ENCODE results near the gene NAALADL1. TPM values are rescaled to one million over a fixed set of nuclear protein-coding genes. Genes with fewer than 3 reads are reported as not detected.
A peak's percentile ranks its signal among the peaks of the same experiment; 100 is the strongest.
"Not testable (repeated sequence)": the region's sequence is repeated elsewhere in the genome, so short reads cannot be mapped to it uniquely, and the experiment has no call there.

NAALADL1 gene
- total RNA-seq, 1 donor from 2014 or later: 16.6 TPM

- Histone ChIP-seq H3K4me3 (ENCODE audit: low read depth, low read length) (no peak overlapping the region), H3K36me3 (ENCODE audit: control insufficient read depth, insufficient read depth, low read length) (no peaks in the 10 kb centered on the region), H3K27me3 (ENCODE audit: control insufficient read depth, insufficient read depth, low read length) (no peaks in the 10 kb centered on the region)
- DNase-seq (ENCODE audit: low read depth): peak; percentile 7
- TF ChIP-seq, protein P1, sequence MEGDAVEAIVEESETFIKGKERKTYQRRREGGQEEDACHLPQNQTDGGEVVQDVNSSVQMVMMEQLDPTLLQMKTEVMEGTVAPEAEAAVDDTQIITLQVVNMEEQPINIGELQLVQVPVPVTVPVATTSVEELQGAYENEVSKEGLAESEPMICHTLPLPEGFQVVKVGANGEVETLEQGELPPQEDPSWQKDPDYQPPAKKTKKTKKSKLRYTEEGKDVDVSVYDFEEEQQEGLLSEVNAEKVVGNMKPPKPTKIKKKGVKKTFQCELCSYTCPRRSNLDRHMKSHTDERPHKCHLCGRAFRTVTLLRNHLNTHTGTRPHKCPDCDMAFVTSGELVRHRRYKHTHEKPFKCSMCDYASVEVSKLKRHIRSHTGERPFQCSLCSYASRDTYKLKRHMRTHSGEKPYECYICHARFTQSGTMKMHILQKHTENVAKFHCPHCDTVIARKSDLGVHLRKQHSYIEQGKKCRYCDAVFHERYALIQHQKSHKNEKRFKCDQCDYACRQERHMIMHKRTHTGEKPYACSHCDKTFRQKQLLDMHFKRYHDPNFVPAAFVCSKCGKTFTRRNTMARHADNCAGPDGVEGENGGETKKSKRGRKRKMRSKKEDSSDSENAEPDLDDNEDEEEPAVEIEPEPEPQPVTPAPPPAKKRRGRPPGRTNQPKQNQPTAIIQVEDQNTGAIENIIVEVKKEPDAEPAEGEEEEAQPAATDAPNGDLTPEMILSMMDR (IDR thresholded peaks at IDR 0.05; ENCODE audit: insufficient read depth, low read length, severe bottlenecking): no peak
- FAIRE-seq: no peak
Measured at GRCh38 chr11:65008016-65008415, 50.3 kb downstream of the NAALADL1 start.

DNA sequence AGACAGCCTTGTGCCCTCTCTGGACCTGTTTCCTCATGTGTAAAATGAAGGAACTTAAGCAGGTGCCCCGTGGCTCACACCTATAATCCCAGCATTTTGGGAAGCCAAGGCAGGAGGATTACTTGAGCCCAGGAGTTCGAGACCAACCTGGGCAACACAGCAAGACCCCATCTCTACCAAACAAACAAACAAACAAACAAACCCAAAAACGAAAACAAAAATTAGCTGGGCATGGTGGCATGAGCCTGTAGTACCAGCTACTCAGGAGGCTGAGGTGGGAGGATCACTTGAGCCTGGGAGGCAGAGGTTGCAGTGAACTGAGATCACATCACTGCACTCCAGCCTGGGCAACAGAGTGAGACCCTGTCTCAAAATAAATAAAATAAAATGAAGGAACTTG lies 54.4 kb downstream of the NAALADL1 start:
- H3K36me3 ChIP-seq (ENCODE audit: control insufficient read depth, insufficient read depth, low read length); DNase-seq (ENCODE audit: low read depth); H3K4me3 ChIP-seq (ENCODE audit: low read depth, low read length); H3K27me3 ChIP-seq (ENCODE audit: control insufficient read depth, insufficient read depth, low read length); FAIRE-seq: not testable (repeated sequence)

DNA sequence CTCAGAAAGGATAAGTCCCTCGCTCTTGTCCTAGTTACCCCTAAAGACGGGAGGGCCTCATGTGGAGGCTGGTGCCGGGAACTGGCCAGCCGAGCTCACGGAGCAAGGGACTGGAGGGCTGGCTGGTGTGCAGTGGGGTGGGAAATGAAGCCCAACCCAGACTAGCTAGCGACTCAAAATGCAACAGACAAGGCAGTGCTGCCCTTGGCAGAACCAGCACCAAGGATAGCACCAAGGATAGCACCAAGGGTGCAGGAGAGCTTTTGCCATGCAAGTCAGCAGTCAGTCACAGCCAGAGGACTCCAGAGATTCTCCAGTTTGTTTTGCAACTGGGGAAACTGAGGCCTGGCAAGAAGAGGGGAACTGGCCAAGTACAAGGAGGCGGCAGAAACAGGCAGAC lies 55.1 kb downstream of the NAALADL1 start:
- TF ChIP-seq, protein P1 (IDR thresholded peaks at IDR 0.05; ENCODE audit: insufficient read depth, low read length, severe bottlenecking): no peak
- FAIRE-seq: no peak
- Histone ChIP-seq H3K36me3 (ENCODE audit: control insufficient read depth, insufficient read depth, low read length) (no peaks in the 10 kb centered on the region), H3K4me3 (ENCODE audit: low read depth, low read length) (no peak overlapping the region), H3K27me3 (ENCODE audit: control insufficient read depth, insufficient read depth, low read length) (no peaks in the 10 kb centered on the region)
- peak; percentile 38 for DNase-seq (ENCODE audit: low read depth)

DNA sequence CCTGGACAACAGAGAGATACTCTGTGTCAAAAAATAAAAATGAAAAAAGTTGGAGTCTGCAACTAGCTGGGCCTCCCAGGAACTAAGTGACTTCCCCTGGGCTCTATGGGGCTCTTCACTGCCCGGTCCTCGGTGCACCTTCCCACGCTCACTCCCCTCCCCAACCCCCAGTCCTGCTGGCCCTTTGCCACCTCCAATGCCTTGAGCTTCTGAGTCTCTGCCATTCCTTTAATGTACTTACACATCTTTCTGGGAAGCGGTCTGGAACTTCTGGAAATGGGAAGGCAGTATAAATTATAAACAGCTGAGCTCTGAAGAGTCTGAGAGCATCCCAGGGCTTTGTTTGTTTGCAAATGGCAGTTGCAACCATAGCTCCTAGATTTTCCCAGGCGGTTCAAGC lies 55.6 kb downstream of the NAALADL1 start:
- TF ChIP-seq, protein P1 (IDR thresholded peaks at IDR 0.05; ENCODE audit: insufficient read depth, low read length, severe bottlenecking): no peak
- Histone ChIP-seq H3K4me3 (ENCODE audit: low read depth, low read length) (no peak overlapping the region), H3K36me3 (ENCODE audit: control insufficient read depth, insufficient read depth, low read length) (no peaks in the 10 kb centered on the region), H3K27me3 (ENCODE audit: control insufficient read depth, insufficient read depth, low read length) (no peaks in the 10 kb centered on the region)
- FAIRE-seq: no peak
- no peak for DNase-seq (ENCODE audit: low read depth)

- DNase-seq (ENCODE audit: low read depth): no peak
- no peak overlapping the region for H3K4me3 ChIP-seq (ENCODE audit: low read depth, low read length)
- no peaks in the 10 kb centered on the region for H3K36me3 ChIP-seq (ENCODE audit: control insufficient read depth, insufficient read depth, low read length)
- H3K27me3 ChIP-seq (ENCODE audit: control insufficient read depth, insufficient read depth, low read length): no peaks in the 10 kb centered on the region
- TF ChIP-seq, protein P1 (IDR thresholded peaks at IDR 0.05; ENCODE audit: insufficient read depth, low read length, severe bottlenecking): no peak
- FAIRE-seq: no peak
Measured at GRCh38 chr11:64999478-64999877, 58.9 kb downstream of the NAALADL1 start.

- Histone ChIP-seq H3K27me3 (ENCODE audit: control insufficient read depth, insufficient read depth, low read length) (no peaks in the 10 kb centered on the region), H3K4me3 (ENCODE audit: low read depth, low read length) (no peak overlapping the region), H3K36me3 (ENCODE audit: control insufficient read depth, insufficient read depth, low read length) (no peaks in the 10 kb centered on the region)
- DNase-seq (ENCODE audit: low read depth) (no peak), FAIRE-seq (no peak)
- TF ChIP-seq, protein P1 (IDR thresholded peaks at IDR 0.05; ENCODE audit: insufficient read depth, low read length, severe bottlenecking): no peak
Measured at GRCh38 chr11:64998690-64999431, 59.5 kb downstream of the NAALADL1 start.

Measured in bronchial epithelial cell (primary cell).